ENCODE measurements around the gene SEPHS2.

- TF ChIP-seq PREB (CRISPR knock-in tag; IDR thresholded peaks at IDR 0.05; ENCODE audit: borderline replicate concordance) (no peak), MAX (CRISPR knock-in tag; IDR thresholded peaks at IDR 0.05) (no peak), NR2C2 (CRISPR knock-in tag; IDR thresholded peaks at IDR 0.05) (no peak), CTCF (IDR thresholded peaks at IDR 0.05) (no peak), SP1 (CRISPR knock-in tag; conservative IDR thresholded peaks at IDR 0.05) (no peak), MLX (CRISPR knock-in tag; IDR thresholded peaks at IDR 0.05) (no peak), SMAD4 (CRISPR knock-in tag; IDR thresholded peaks at IDR 0.05) (no peak)
These were observed 13.8 kb upstream of the SEPHS2 start for GRCh38 chr16:30459456-30459855.
